Fibroblast of pulmonary artery (primary cell): ENCODE data around the gene ERC2.
"Not testable (repeated sequence)": the region's sequence is repeated elsewhere in the genome, so short reads cannot be mapped to it uniquely, and the experiment has no call there.

ENCODE experiments used
- DNase-seq: peaks from one replicate; pipeline ENCODE4 v3.0.0-alpha.2; 2010; ENCODE audit warnings: low read depth
- H3K4me3 ChIP-seq: replicated peaks from 2 replicates; pipeline ENCODE4 v1.5.1; 2011; ENCODE audit warnings: low read depth, mild to moderate bottlenecking, control low read depth, low read length, moderate library complexity
- TF ChIP-seq, protein P1 (sequence below): IDR thresholded peaks from 2 replicates; pipeline ENCODE4 v1.5.1; 2011; ENCODE audit warnings: mild to moderate bottlenecking, control low read depth, low read length, inconsistent platforms; ENCODE audit errors: missing control alignments

ERC2 gene

GRCh38 chr3:56089739-56090138 is 378.5 kb downstream of the ERC2 start:
- no peak overlapping the region for H3K4me3 ChIP-seq
- TF ChIP-seq, protein P1, sequence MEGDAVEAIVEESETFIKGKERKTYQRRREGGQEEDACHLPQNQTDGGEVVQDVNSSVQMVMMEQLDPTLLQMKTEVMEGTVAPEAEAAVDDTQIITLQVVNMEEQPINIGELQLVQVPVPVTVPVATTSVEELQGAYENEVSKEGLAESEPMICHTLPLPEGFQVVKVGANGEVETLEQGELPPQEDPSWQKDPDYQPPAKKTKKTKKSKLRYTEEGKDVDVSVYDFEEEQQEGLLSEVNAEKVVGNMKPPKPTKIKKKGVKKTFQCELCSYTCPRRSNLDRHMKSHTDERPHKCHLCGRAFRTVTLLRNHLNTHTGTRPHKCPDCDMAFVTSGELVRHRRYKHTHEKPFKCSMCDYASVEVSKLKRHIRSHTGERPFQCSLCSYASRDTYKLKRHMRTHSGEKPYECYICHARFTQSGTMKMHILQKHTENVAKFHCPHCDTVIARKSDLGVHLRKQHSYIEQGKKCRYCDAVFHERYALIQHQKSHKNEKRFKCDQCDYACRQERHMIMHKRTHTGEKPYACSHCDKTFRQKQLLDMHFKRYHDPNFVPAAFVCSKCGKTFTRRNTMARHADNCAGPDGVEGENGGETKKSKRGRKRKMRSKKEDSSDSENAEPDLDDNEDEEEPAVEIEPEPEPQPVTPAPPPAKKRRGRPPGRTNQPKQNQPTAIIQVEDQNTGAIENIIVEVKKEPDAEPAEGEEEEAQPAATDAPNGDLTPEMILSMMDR = no peak
- DNase-seq = no peak

- TF ChIP-seq, protein P1 = no peak
- DNase-seq = no peak
- H3K4me3 ChIP-seq = no peak overlapping the region
Observed at GRCh38 chr3:56087451-56088053, 380.7 kb downstream of the ERC2 start.

DNA sequence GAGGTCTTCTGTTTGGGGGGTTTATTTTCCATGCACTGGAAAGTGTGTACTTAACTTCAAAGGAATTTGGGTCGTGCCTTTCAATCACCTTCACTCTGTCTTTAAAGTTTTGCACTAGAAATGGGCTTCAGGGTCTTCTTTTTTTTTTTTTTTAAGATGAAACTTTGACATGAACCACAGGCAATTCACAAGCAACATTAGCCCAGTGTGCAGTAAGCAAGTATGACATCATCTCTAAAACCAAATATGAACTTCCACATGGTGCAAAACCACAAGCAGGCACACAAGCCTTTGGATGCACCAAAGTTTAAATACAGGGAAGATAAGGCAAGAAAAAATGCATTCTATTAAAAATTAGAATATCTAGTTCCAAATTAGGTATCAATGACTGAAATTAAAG is 381.9 kb downstream of the ERC2 start:
- TF ChIP-seq, protein P1 = no peak
- H3K4me3 ChIP-seq = no peak overlapping the region
- no peak for DNase-seq

DNA sequence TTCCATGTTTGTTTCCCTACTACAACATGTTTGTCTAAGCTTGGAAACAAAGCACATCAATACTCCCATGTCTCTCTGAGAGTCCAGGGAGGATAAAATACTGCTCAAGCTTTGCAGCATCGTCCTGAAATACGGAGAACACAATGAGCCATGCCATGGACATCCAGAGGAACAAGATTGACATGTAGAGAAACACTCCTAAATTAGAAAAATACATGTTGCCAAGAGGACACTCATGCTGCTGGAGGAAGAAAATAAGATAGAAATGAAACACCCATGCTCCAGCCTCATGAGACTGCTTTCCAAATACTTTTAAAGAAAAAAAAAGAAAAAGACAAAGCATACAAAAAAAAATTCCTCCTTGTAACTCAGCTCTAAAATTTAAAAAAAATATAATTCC is 387.0 kb downstream of the ERC2 start:
- no peak overlapping the region for H3K4me3 ChIP-seq
- TF ChIP-seq, protein P1 = no peak
- no peak for DNase-seq

DNA sequence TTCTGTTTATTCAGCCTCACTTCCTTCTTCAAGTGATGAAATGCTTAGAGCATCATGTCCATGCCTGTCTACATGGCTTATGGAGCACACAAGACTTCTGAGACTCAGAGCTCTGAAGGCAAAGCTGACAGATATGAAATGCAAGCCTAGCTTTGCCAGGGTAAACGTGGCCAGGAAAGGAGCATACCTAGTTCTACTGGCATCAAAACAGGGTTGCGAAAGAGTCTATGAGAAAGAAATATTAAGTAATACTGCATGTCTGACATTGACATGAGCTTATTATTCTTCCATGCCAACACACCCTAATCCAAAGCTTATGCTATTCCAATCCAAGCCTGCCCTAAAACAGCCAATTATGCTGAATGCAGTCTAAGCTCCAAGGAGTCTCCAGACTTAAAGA is 391.5 kb downstream of the ERC2 start:
- DNase-seq = no peak
- H3K4me3 ChIP-seq = no peak overlapping the region
- TF ChIP-seq, protein P1 = no peak

- DNase-seq = no peak
- TF ChIP-seq, protein P1 = no peak
Observed at GRCh38 chr3:56075089-56075488, 393.2 kb downstream of the ERC2 start.

GRCh38 chr3:56069766-56070165 is 398.5 kb downstream of the ERC2 start:
- DNase-seq = no peak
- no peak overlapping the region for H3K4me3 ChIP-seq
- TF ChIP-seq, protein P1 = no peak

More at GRCh38 chr3:56075089-56075488, 393.2 kb downstream of the ERC2 start:
- no peak overlapping the region for H3K4me3 ChIP-seq

GRCh38 chr3:56066405-56066804 is 401.9 kb downstream of the ERC2 start:
- not testable (repeated sequence) for DNase-seq, H3K4me3 ChIP-seq
